HEK293 (cell line): ENCODE results near the gene PYDC1.

Experiments
- CTCF ChIA-PET: fragments of 350-600 bp; formaldehyde crosslinking; extraction: SDS; loops from one replicate; lab custom pipeline; 2021; ENCODE audit warnings: antibody characterized with exemption; lab: Yijun Ruan, JAX
- POLR2A ChIA-PET: fragments of 300-600 bp; formaldehyde crosslinking; extraction: SDS; loops from one replicate; lab custom pipeline; 2020; ENCODE audit warnings: antibody characterized with exemption, inconsistent platforms; lab: Yijun Ruan, JAX
- H3K27ac ChIP-seq: fragments of 200-500 bp; sonication (Bioruptor generic); 2 replicates; pipeline ENCODE4 v1.5.1; 2014; ENCODE audit warnings: low read depth, low read length, control low read depth, inconsistent platforms; ENCODE audit errors: extremely low read depth
- H3K36me3 ChIP-seq, 2 experiments: fragments of 200-500 bp in 1 of 2; sonication (Bioruptor generic) in 1 of 2; 1 replicate in 1 of 2; 2 replicates in 1 of 2; pipeline ENCODE4 v1.5.1; 2014 to 2017; ENCODE audit warnings: inconsistent platforms in 2 of 2, low read length in 2 of 2; ENCODE audit not compliant: control insufficient read depth in 2 of 2, insufficient read depth in 1 of 2
- H3K4me1 ChIP-seq: fragments of 200-500 bp; sonication (Bioruptor generic); 2 replicates; pipeline ENCODE4 v1.5.1; 2014; ENCODE audit warnings: mild to moderate bottlenecking, low read length, inconsistent platforms; ENCODE audit not compliant: control insufficient read depth, insufficient read depth
- H3K4me3 ChIP-seq: 2 replicates; pipeline ENCODE4 v1.5.1; 2011; ENCODE audit warnings: low read depth, mild to moderate bottlenecking, control low read depth, low read length, moderate library complexity
- H3K9me3 ChIP-seq: fragments of 200-500 bp; sonication (Bioruptor generic); 2 replicates; pipeline ENCODE4 v1.5.1; 2014; ENCODE audit warnings: low read depth, low read length, inconsistent platforms; ENCODE audit not compliant: control insufficient read depth, insufficient read depth
- BCL11B ChIP-seq: fragments of 450-650 bp; formaldehyde crosslinking; IDR thresholded peaks from 2 replicates; pipeline ENCODE4 v1.5.1; 2016; ENCODE audit warnings: low read depth, missing biosample characterization, missing genetic modification characterization
- KLF16 ChIP-seq: fragments of 450-650 bp; formaldehyde crosslinking; IDR thresholded peaks from 2 replicates; pipeline ENCODE4 v1.5.1; 2017; ENCODE audit warnings: missing biosample characterization, missing genetic modification characterization
- SCRT1 ChIP-seq: fragments of 450-650 bp; formaldehyde crosslinking; IDR thresholded peaks from 2 replicates; pipeline ENCODE4 v1.5.1; 2016; ENCODE audit warnings: missing biosample characterization, missing genetic modification characterization, borderline replicate concordance
- ZBTB1 ChIP-seq: fragments of 450-650 bp; formaldehyde crosslinking; IDR thresholded peaks from 2 replicates; pipeline ENCODE4 v1.5.1; 2016; ENCODE audit warnings: missing biosample characterization, missing genetic modification characterization
- ZFP37 ChIP-seq: fragments of 450-650 bp; formaldehyde crosslinking; IDR thresholded peaks from 2 replicates; pipeline ENCODE4 v1.5.1; 2016; ENCODE audit warnings: missing biosample characterization, missing genetic modification characterization
- ZFP69B ChIP-seq: fragments of 450-650 bp; formaldehyde crosslinking; IDR thresholded peaks from 2 replicates; pipeline ENCODE4 v1.5.1; 2016; ENCODE audit warnings: missing biosample characterization, missing genetic modification characterization
- ZNF19 ChIP-seq: fragments of 450-650 bp; formaldehyde crosslinking; IDR thresholded peaks from 2 replicates; pipeline ENCODE4; 2016; ENCODE audit warnings: missing biosample characterization, missing genetic modification characterization, low read depth
- ZNF266 ChIP-seq: fragments of 450-650 bp; formaldehyde crosslinking; IDR thresholded peaks from 2 replicates; pipeline ENCODE4 v1.5.1; 2016; ENCODE audit warnings: missing biosample characterization, missing genetic modification characterization, low read depth
- ZNF335 ChIP-seq: fragments of 450-650 bp; formaldehyde crosslinking; conservative IDR thresholded peaks from 2 replicates; pipeline ENCODE4 v1.5.1; 2016; ENCODE audit warnings: missing biosample characterization, missing genetic modification characterization
- ZNF398 ChIP-seq: fragments of 450-650 bp; formaldehyde crosslinking; IDR thresholded peaks from 2 replicates; pipeline ENCODE4 v1.5.1; 2017; ENCODE audit warnings: missing biosample characterization, missing genetic modification characterization
- ZNF423 ChIP-seq: fragments of 450-650 bp; formaldehyde crosslinking; IDR thresholded peaks from 2 replicates; pipeline ENCODE4 v1.5.1; 2016; ENCODE audit warnings: missing biosample characterization, missing genetic modification characterization
- ZNF558 ChIP-seq: fragments of 450-650 bp; formaldehyde crosslinking; IDR thresholded peaks from 2 replicates; pipeline ENCODE4 v1.5.1; 2016; ENCODE audit warnings: missing biosample characterization, missing genetic modification characterization
- ZNF560 ChIP-seq: fragments of 450-650 bp; formaldehyde crosslinking; IDR thresholded peaks from 2 replicates; pipeline ENCODE4 v1.5.1; 2017; ENCODE audit warnings: missing biosample characterization, missing genetic modification characterization, borderline replicate concordance
- ZNF624 ChIP-seq: fragments of 450-650 bp; formaldehyde crosslinking; IDR thresholded peaks from 2 replicates; pipeline ENCODE4 v1.5.1; 2017; ENCODE audit warnings: missing biosample characterization, missing genetic modification characterization
- ZNF792 ChIP-seq: fragments of 450-650 bp; formaldehyde crosslinking; IDR thresholded peaks from 2 replicates; pipeline ENCODE4 v1.5.1; 2016; ENCODE audit warnings: missing biosample characterization, missing genetic modification characterization
- ZSCAN5A ChIP-seq: fragments of 450-650 bp; formaldehyde crosslinking; IDR thresholded peaks from 2 replicates; pipeline ENCODE4 v1.5.1; 2016; ENCODE audit warnings: missing biosample characterization, missing genetic modification characterization
- TF ChIP-seq, protein P1 (sequence below): fragments of 450-650 bp; formaldehyde crosslinking; IDR thresholded peaks from 2 replicates; pipeline ENCODE4 v1.5.1; 2016; ENCODE audit warnings: missing biosample characterization, missing genetic modification characterization
- TF ChIP-seq, protein P2 (sequence below): fragments of 450-650 bp; formaldehyde crosslinking; IDR thresholded peaks from 2 replicates; pipeline ENCODE4 v1.5.1; 2016; ENCODE audit warnings: missing biosample characterization, missing genetic modification characterization
- TF ChIP-seq, protein P3 (sequence below): fragments of 450-650 bp; formaldehyde crosslinking; conservative IDR thresholded peaks from 2 replicates; pipeline ENCODE4 v1.5.1; 2016; ENCODE audit warnings: low read depth, missing biosample characterization, missing genetic modification characterization
- TF ChIP-seq, protein P4 (sequence below): fragments of 450-650 bp; formaldehyde crosslinking; IDR thresholded peaks from 2 replicates; pipeline ENCODE4 v1.5.1; 2016; ENCODE audit warnings: missing biosample characterization, missing genetic modification characterization

PYDC1 gene

DNA sequence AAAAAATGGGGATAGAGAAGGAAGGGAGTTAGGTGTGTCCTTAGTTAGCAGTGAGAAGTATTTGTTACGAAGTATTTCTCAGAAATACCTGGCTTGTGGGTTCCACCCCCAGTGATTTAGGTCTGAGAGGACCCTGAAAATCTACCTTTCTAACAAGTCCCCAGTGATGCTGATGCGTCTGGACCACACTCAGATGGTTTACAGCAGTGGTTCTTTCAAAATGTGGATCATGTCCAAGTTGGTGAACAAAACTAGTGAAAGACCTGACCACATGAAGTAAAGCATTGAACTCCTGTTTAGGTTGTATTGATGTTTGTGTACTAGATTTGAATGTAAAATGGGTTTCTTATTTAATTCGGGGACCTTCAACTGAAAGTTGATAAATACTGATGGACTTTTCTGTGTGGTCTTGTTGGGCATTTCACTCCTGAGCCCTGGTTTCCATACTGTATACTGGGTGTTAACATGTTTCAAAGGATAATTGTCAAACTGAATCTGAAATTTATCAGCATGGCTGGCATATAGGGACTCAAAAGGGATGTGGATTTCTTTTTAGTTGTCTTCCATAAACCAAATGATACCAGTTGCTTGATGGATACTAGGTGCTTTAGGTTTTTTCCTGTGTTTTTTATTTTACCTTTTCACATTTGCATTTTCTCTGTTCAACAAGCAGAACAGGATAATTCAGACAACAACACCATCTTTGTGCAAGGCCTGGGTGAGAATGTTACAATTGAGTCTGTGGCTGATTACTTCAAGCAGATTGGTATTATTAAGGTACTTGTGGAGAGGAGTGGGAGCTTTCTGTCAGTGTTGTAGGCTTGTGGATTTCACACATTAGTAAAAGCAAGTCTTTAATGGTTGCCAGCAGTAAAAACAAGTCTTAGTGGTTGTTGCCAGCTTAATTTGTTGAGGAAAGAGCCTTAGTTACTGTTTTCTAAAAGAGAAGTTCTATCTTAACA is 28.2 kb downstream of the PYDC1 start (continued):
- TF ChIP-seq ZNF266 (tag by site-specific recombination): no peak
- TF ChIP-seq ZNF624 (tag by site-specific recombination): no peak
- TF ChIP-seq ZNF423: no peak
- TF ChIP-seq ZSCAN5A (tag by site-specific recombination): no peak
- TF ChIP-seq, protein P1, sequence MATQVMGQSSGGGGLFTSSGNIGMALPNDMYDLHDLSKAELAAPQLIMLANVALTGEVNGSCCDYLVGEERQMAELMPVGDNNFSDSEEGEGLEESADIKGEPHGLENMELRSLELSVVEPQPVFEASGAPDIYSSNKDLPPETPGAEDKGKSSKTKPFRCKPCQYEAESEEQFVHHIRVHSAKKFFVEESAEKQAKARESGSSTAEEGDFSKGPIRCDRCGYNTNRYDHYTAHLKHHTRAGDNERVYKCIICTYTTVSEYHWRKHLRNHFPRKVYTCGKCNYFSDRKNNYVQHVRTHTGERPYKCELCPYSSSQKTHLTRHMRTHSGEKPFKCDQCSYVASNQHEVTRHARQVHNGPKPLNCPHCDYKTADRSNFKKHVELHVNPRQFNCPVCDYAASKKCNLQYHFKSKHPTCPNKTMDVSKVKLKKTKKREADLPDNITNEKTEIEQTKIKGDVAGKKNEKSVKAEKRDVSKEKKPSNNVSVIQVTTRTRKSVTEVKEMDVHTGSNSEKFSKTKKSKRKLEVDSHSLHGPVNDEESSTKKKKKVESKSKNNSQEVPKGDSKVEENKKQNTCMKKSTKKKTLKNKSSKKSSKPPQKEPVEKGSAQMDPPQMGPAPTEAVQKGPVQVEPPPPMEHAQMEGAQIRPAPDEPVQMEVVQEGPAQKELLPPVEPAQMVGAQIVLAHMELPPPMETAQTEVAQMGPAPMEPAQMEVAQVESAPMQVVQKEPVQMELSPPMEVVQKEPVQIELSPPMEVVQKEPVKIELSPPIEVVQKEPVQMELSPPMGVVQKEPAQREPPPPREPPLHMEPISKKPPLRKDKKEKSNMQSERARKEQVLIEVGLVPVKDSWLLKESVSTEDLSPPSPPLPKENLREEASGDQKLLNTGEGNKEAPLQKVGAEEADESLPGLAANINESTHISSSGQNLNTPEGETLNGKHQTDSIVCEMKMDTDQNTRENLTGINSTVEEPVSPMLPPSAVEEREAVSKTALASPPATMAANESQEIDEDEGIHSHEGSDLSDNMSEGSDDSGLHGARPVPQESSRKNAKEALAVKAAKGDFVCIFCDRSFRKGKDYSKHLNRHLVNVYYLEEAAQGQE (tag by site-specific recombination): no peak

DNA sequence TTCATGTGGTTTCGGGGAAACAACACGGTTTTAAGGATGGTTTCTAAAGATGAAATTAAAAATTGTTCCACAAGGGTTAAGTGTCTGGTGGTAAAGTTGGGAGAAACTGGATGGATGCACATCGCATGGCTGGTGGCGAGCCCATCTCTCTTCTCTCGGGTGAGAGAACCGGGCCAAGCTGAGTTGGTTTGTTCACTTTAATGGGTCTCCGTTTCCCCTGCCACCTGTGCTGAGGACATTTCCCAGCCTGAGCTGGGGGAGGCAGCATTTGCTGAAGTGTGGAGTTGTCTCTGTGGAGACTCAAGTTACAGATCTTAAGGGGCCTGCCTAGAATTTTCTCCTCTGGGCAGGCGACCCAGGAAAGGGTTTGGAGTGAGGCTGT is 29.1 kb downstream of the PYDC1 start:
- Histone ChIP-seq H3K27ac (no peak overlapping the region), H3K36me3 (peaks cover 83 to 100% of the 10 kb centered on the region in 2 experiments), H3K4me3 (no peak overlapping the region), H3K9me3 (no peaks in the 10 kb centered on the region), H3K4me1 (no peaks in the 10 kb centered on the region)
- ChIA-PET POLR2A (interaction anchor here (0.6 to 0.8 kb wide), 2 partner anchors 9 to 45 kb away, joined by 3 to 4 read pairs; no protein-coding TSS in a partner anchor), CTCF (interaction anchor here (0.6 kb wide), 1 partner anchor 1095 kb away, joined by 3 read pairs; no protein-coding TSS in a partner anchor)
- TF ChIP-seq ZNF558 (tag by site-specific recombination): no peak
- TF ChIP-seq SCRT1 (tag by site-specific recombination): no peak
- no peak for TF ChIP-seq ZNF335 (tag by site-specific recombination)
- TF ChIP-seq, protein P2, sequence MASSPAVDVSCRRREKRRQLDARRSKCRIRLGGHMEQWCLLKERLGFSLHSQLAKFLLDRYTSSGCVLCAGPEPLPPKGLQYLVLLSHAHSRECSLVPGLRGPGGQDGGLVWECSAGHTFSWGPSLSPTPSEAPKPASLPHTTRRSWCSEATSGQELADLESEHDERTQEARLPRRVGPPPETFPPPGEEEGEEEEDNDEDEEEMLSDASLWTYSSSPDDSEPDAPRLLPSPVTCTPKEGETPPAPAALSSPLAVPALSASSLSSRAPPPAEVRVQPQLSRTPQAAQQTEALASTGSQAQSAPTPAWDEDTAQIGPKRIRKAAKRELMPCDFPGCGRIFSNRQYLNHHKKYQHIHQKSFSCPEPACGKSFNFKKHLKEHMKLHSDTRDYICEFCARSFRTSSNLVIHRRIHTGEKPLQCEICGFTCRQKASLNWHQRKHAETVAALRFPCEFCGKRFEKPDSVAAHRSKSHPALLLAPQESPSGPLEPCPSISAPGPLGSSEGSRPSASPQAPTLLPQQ (tag by site-specific recombination): no peak
- no peak for TF ChIP-seq ZNF19
- TF ChIP-seq ZNF398 (tag by site-specific recombination): no peak
- TF ChIP-seq KLF16 (tag by site-specific recombination): no peak
- TF ChIP-seq ZNF560: no peak
- no peak for TF ChIP-seq ZFP37 (tag by site-specific recombination)
- no peak for TF ChIP-seq ZNF792
- TF ChIP-seq, protein P3, sequence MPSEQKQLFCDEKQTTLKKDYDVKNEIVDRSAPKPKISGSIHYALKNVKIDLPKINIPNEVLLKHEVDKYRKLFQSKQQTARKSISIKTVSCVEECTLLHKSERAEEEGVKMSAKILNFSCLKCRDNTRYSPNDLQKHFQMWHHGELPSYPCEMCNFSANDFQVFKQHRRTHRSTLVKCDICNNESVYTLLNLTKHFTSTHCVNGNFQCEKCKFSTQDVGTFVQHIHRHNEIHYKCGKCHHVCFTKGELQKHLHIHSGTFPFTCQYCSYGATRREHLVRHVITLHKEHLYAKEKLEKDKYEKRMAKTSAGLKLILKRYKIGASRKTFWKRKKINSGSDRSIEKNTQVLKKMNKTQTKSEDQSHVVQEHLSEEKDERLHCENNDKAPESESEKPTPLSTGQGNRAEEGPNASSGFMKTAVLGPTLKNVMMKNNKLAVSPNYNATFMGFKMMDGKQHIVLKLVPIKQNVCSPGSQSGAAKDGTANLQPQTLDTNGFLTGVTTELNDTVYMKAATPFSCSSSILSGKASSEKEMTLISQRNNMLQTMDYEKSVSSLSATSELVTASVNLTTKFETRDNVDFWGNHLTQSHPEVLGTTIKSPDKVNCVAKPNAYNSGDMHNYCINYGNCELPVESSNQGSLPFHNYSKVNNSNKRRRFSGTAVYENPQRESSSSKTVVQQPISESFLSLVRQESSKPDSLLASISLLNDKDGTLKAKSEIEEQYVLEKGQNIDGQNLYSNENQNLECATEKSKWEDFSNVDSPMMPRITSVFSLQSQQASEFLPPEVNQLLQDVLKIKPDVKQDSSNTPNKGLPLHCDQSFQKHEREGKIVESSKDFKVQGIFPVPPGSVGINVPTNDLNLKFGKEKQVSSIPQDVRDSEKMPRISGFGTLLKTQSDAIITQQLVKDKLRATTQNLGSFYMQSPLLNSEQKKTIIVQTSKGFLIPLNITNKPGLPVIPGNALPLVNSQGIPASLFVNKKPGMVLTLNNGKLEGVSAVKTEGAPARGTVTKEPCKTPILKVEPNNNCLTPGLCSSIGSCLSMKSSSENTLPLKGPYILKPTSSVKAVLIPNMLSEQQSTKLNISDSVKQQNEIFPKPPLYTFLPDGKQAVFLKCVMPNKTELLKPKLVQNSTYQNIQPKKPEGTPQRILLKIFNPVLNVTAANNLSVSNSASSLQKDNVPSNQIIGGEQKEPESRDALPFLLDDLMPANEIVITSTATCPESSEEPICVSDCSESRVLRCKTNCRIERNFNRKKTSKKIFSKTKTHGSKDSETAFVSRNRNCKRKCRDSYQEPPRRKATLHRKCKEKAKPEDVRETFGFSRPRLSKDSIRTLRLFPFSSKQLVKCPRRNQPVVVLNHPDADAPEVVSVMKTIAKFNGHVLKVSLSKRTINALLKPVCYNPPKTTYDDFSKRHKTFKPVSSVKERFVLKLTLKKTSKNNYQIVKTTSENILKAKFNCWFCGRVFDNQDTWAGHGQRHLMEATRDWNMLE (tag by site-specific recombination): no peak
- TF ChIP-seq, protein P4, sequence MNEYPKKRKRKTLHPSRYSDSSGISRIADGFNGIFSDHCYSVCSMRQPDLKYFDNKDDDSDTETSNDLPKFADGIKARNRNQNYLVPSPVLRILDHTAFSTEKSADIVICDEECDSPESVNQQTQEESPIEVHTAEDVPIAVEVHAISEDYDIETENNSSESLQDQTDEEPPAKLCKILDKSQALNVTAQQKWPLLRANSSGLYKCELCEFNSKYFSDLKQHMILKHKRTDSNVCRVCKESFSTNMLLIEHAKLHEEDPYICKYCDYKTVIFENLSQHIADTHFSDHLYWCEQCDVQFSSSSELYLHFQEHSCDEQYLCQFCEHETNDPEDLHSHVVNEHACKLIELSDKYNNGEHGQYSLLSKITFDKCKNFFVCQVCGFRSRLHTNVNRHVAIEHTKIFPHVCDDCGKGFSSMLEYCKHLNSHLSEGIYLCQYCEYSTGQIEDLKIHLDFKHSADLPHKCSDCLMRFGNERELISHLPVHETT: no peak
- no peak for TF ChIP-seq BCL11B (tag by site-specific recombination)
- TF ChIP-seq ZFP69B: no peak
- no peak for TF ChIP-seq ZBTB1
